Epithelial cell of umbilical artery (primary cell): ENCODE results near the gene TUT7. TPM values are rescaled to one million over a fixed set of nuclear protein-coding genes. Genes with fewer than 3 reads are reported as not detected.

Experiments
- total RNA-seq: library from RNA; depleted of rRNA; stranded (reverse); fragments of >200 nt; gene quantifications from 2 replicates; pipeline ENCODE4 v1.2.3, GENCODE V29; 2014

The TUT7 gene, protein sequence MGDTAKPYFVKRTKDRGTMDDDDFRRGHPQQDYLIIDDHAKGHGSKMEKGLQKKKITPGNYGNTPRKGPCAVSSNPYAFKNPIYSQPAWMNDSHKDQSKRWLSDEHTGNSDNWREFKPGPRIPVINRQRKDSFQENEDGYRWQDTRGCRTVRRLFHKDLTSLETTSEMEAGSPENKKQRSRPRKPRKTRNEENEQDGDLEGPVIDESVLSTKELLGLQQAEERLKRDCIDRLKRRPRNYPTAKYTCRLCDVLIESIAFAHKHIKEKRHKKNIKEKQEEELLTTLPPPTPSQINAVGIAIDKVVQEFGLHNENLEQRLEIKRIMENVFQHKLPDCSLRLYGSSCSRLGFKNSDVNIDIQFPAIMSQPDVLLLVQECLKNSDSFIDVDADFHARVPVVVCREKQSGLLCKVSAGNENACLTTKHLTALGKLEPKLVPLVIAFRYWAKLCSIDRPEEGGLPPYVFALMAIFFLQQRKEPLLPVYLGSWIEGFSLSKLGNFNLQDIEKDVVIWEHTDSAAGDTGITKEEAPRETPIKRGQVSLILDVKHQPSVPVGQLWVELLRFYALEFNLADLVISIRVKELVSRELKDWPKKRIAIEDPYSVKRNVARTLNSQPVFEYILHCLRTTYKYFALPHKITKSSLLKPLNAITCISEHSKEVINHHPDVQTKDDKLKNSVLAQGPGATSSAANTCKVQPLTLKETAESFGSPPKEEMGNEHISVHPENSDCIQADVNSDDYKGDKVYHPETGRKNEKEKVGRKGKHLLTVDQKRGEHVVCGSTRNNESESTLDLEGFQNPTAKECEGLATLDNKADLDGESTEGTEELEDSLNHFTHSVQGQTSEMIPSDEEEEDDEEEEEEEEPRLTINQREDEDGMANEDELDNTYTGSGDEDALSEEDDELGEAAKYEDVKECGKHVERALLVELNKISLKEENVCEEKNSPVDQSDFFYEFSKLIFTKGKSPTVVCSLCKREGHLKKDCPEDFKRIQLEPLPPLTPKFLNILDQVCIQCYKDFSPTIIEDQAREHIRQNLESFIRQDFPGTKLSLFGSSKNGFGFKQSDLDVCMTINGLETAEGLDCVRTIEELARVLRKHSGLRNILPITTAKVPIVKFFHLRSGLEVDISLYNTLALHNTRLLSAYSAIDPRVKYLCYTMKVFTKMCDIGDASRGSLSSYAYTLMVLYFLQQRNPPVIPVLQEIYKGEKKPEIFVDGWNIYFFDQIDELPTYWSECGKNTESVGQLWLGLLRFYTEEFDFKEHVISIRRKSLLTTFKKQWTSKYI (N-terminal part only)
- 32.2 and 34.5 TPM in 2 replicates for total RNA-seq

DNA sequence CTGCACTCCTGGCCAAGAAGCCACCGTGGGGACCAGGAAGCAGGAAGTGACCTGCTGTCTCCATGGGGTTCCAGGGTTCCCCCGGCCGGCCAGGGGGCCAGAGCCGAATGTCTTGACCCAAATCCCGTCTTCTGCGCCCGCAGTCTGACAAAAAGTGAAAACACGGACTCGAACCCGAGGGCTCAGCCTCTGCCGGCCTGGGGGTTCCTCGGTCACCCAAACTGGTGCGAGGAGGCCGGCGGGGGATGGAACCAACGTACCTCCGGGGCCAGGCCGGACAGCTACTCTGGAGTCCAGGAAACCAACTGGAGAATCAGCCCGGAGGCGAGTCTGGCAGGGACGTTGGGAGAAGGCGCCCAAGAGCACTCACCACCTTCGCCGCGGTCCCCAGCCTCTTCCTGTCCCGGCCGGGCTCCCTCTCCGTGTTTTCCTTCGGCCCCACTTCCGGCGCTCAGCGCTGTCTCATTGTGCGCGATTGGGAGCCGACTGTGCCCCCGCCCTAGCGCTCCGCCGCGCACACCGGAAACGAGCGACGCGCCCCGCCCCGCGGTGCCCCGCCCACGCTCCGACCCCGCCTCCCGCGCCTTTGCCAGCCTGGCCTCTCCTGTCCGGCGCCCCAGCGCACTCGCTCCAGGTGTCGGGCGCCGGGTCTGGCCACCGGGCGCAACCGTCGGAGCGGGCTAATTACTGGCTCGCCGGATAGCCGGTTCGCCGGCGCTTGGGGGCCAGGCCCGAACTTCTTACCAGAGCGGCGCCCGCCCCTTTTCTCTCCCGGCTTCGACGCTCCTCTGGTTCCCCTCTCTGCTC is at the start of gene TUT7:
TUT7 (minus strand) TSS at position 400 of the 807 bp plus-strand sequence. CDS start 1,211 bp downstream, outside the sequence.

DNA sequence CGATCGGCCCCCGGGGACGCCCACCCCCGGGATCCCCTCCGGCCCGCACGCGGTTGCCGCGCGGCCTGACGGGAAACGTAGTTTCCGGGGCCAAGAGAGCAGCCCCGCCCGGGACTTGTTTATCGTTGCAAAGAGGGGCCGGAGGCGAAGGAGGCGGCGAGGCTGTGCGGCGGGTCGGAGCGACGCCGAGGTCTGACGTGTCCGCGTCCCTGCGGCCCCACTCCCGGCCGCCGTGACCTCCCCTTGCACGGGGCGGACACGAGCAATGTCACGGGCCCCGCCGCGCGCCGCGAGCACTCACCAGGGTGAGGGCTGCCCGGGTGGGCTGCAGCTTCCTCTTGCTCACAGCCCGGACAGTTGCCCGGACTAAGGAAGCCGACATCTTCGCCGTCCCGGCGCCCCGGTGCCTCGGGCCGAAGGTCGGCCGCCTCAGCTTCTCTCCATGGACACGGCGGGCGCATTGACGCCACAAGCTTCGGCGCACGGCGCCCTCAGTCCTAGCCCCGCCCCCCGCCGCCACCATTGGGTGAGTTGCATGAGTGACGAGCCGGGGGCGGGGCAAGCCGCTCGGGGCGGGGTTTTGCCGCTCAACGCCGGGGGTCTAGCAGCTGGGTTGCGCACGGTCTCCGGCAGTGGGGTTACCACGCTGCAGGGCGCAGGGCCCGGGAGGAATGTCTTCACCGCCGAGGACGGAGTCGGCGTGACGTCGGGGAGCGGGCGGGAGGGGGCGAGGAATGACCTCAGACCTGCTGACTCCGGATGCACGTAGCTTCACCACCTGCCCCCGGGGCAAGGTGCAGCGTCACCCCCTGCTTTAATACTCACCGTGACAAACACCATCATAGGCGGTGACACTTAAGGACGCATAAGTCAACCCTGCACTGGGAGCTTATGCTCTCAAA is 71.9 kb downstream of the TUT7 start, which contains the start of gene ISCA1:
ISCA1 (minus strand) TSS at position 462 of the 902 bp plus-strand sequence; CDS start at position 382, 80 bp downstream.

GRCh38 chr9:86259557-86259956 is 94.7 kb downstream of the TUT7 start, which contains the start of gene C9orf153:
Gene C9orf153, minus strand, starts transcription at chr9:86259657. Its CDS starts 30,054 bp downstream, at chr9:86229603.

Other genes with a start within 250 kb of the TUT7 start
- gene C9orf153, start 94.8 kb downstream of the TUT7 start, total RNA-seq: under 0.01 TPM in 1 of 2 replicates, not detected in the other
- gene ISCA1, start 71.9 kb downstream of the TUT7 start, total RNA-seq: 21.4 and 27.2 TPM in 2 replicates